Activated gamma-delta T cell treated with Interleukin-2 at 50 U/mL for 16 hours (primary cell): Measurements from ENCODE around the gene FNBP1L.
"Not testable (repeated sequence)": the region's sequence is repeated elsewhere in the genome, so short reads cannot be mapped to it uniquely, and the experiment has no call there.

Source experiments
- DNase-seq: peaks from one replicate; pipeline ENCODE4 v3.0.0-alpha.2; 2020

The FNBP1L gene

GRCh38 chr1:93446837-93447451 is 974 bp upstream of the FNBP1L start:
- DNase-seq, result no peak

DNA sequence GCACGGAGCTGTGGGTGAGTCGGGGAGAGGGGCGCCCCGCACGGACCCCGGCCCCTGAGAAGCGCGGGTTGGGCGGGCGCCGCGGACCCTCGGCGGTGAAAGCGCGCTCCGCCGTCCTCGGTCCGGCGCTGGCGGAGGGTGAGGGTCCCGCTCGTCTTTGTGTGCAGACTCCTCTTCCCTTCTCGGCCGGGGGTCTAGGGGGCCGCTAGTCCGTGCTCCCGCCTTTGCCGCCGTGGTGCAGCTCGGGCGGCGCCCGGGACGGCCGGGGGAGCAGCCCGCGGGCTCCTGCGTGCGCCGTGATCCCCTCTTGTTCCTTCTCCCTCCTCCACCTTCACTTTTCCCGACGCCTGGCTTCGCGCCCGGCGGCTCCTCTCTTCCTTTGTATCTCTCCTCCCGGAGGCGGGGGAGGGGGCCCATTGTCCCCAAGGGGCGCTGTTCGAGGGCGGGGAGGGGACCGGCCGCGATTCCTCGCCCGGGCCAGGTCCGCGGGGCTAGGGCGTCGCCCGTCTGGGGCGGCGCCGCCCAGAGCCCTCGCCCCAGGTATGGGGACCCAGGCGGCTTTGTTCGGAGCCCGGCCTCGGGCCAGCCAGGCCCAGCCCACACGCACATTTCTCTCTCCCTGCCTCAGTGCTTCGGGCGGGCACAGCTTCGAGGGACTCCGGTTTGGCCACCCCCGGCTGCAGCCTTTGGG is 519 bp downstream of the FNBP1L start:
- DNase-seq, result no peak

DNA sequence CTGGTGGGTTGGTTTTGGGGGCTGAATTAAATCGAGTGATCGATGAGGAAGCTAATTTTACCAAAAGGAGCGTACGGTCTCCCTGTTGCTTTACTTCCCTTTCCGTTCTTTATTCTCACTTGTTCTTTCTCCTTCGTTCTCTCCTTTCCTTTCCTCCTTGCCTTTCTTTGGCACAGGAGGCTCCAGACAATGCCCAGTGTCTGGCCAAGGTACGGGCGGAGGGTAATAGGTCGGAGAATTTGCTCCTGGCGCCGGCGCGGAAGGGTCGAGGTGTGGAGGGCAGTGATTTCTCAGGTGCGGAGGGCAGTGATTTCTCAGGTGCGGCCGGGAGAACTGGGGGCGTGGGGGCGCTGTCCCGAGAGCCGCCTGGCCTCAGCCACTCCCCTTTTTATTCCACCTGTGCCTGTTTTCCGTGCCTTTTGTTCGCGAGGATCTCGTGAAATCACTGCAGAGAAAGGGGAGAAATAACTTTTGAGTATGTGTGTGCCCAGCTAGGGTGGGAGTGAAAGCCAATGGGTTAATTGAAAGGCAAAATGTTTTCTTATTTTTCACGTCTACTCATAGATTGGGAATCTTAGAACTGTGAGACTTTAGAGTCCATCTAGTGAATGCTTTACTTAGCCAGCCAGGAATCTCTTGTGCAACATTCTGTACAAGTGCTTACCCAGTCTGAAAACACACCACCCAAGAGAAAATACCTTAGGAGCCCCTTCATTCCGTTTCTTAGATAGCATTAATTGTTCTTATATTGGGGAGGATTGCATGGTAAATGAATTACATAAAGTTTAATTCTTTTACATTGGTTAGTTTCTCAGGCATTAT is 1.3 kb downstream of the FNBP1L start:
- DNase-seq, result no peak

GRCh38 chr1:93450321-93450720 is 2.4 kb downstream of the FNBP1L start:
- no peak for DNase-seq

DNA sequence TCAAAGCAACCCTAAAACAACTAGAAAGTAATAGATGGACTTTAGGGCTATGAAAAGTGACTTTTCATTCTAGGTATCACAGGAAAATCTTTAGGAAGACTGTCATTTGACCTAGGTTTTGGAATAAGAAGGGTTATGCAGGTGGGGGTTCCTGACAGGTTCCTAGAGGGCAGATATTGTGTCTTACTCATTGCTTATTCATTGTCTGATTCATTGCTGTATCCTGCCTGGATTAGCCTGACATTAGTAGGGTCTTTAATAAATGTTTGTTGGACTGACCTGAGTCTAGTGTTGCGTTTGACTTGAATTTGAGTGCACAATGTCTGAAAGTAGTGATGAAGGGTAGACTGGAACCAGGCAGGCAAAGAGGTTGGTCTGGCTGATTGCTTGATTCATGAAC is 6.0 kb downstream of the FNBP1L start:
- DNase-seq, result no peak

DNA sequence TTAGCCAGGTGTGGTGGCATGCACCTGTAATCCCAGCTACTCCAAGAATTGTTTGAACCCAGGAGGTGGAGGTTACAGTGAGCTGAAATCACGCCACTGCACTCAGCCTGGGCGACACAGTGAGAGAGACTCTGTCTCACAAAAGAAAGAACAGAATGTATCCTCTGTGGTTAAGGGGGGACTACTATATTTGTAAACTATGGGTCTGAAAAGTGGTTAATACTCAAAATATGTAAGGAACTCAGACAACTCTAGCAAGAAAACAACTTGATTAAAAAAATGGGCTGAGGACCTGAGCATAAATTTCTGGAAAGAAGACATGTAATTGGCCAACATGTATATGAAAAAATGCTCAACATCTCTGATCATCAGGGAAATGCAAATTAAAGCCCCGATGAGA is 11.2 kb downstream of the FNBP1L start:
- no peak for DNase-seq

DNA sequence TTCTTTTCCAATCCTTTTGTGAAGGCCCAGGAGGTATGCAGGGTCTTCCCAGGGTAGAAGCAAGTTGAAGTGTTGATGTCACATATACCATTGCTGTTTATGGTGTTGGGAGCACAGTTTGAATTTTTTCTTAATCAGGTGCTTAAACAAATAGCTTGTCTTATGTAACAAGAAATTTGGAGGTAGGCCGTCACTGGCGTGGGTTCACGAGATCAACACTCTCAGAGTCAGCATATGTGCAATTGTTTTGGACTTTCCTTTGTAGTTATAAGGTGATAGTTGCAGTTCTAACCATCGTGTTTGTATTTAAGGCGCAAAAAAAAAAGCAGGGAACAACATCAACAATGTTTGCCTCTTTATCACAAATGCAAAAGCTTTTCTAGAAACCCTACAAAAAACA is 13.3 kb downstream of the FNBP1L start:
- no peak for DNase-seq

GRCh38 chr1:93463960-93464359 is 16.0 kb downstream of the FNBP1L start:
- DNase-seq, result no peak

- not testable (repeated sequence) for DNase-seq
These were observed 17.6 kb downstream of the FNBP1L start for GRCh38 chr1:93465371-93466082.

GRCh38 chr1:93467606-93468005 is 19.7 kb downstream of the FNBP1L start:
- DNase-seq, result no peak

GRCh38 chr1:93468662-93469061 is 20.7 kb downstream of the FNBP1L start:
- no peak for DNase-seq

GRCh38 chr1:93469223-93469622 is 21.3 kb downstream of the FNBP1L start:
- DNase-seq, result not testable (repeated sequence)

GRCh38 chr1:93471284-93471683 is 23.4 kb downstream of the FNBP1L start:
- DNase-seq, result no peak

DNA sequence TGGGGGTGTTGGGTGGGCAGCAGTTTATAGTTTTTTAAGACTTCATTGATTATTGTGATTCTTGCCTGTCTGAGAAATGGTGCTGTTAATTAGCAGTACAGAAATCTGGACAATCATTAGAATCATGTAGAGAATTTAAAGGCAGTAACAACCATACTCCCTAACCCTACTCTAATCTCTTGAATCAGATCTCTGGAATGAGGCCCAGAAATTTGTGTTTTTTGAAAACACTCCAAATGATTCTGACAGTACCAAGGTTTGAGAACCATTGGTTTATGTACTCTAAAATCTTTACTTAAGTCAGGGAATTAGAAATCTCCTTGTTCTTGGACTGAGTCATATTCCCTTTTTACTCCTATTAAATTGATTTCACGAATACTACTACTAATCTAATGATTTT is 24.0 kb downstream of the FNBP1L start:
- DNase-seq, result no peak

GRCh38 chr1:93474321-93474720 is 26.4 kb downstream of the FNBP1L start:
- no peak for DNase-seq

- no peak for DNase-seq
These were observed 27.8 kb downstream of the FNBP1L start for GRCh38 chr1:93475681-93476080.

DNA sequence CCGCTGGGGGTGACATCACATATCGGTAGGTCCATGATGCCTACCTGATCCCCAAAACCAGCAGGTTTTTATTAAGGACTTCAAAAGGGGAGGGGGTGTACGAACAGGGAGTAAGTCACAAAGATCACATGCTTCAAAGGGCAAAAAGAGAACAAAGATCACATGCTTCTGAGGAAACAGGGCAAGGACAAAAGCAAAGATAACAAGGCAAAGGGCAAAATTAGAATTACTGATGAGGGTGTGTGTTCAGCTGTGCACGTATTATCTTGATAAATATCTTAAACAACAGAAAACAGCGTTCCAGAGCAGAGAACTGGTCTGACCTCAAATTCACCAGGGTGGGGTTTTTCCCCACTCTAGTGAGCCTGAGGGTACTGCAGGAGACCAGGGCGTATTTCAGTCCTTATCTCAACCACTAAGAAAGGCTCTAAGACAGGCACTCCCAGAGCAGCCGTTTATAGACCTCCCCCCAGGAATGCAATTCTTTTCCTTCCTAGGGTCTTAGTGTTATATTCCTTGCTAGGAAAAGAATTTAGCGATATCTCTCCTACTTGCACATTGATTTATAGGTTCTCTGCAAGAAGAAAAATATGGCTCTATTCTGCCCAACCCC is 31.3 kb downstream of the FNBP1L start:
- not testable (repeated sequence) for DNase-seq

DNA sequence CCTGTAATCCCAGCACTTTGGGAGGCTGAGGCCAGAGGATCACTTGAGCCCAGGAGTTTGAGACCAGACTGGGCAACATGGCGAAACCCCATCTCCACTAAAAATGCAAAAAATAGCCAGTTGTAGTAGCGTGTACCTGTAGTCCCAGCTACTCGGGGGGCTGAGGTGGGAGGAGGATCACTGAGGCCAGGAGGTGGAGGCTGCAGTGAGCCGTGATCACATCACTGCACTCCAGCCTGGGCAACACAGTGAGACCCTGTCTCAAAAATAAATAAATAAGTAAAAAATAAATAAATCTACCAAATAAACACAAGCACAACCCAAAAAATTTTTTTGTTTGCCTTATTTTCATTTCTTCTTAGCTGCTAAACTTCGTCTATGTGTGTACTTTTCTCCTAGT is 34.0 kb downstream of the FNBP1L start:
- DNase-seq, result not testable (repeated sequence)

- DNase-seq, result no peak
These were observed 35.3 kb downstream of the FNBP1L start for GRCh38 chr1:93483200-93483599.

- no peak for DNase-seq
These were observed 35.7 kb downstream of the FNBP1L start for GRCh38 chr1:93483606-93484005.

DNA sequence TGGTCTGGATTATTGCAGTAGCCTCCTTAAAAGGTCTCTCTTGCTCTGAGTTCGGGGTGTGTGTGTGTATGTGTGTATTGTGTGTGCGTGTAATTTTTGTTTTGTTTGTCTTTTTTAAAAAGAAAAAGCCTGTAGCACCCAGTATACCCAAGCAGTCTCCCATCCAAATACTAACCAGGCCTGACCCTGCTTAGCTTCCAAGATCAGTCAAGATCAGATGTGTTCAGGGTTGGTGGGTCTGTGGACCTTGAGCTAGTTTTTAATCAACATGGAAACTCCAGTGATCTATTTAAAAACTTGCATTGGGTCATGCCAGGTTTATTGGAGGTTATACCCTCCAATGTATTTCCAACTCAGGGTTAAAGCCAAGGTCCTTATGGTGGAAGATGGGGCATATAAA is 40.3 kb downstream of the FNBP1L start:
- DNase-seq, result no peak

GRCh38 chr1:93489756-93490155 is 41.8 kb downstream of the FNBP1L start:
- DNase-seq, result no peak

DNA sequence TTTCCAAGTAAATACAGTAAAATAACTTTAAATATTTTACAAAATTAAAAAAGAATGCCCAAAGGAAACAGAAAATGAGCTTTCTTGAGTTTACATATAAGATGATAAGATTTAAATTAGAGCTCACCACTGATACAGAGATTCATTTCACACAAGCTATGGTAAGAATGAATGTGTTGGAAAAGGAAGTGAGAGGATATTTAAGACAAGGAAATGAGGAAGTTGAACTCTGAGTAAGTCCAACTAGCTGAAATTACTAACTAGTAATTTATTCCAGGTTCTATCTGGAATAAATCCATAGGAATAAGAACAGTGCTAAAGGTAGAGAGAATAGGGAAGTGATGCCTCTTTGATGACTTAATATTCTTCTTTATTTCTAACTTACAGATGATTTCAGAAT is 42.4 kb downstream of the FNBP1L start:
- DNase-seq, result no peak
